ENCODE data around the gene BTBD16. TPM values are rescaled to one million over a fixed set of nuclear protein-coding genes. Genes with fewer than 3 reads are reported as not detected.

The BTBD16 gene
- total and polyA plus RNA-seq, 2 of the 13 experiments (the other 11 are each of a cell fraction or from before 2014, with no cell fraction given): 5.0 to 11.9 TPM

DNA sequence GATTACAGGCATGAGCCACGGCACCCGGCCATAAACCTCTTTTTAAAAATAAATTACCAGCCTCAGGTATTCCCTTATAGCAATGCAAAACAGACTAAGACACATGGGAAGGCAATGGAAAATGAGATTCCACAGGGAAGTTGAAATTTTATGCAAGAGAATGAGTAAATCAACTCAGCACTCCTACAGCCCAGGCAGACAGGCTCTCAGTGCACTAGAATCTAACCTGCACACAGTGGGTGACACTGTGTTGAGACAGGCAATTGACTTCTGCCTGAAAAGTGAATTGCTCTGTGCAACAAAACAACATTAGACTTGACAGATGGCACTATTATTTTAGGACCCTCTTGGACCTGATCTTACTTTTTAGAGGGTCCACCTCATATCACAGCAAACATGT lies 83.3 kb downstream of the BTBD16 start:
- no peak overlapping the region for H2AFZ ChIP-seq (ENCODE audit: low read length)
- 88% methylated on average over 2 of the region's 2 CpGs for WGBS (ENCODE audit: low lambda C conversion rate)
- no peak overlapping the region for H3K4me2 ChIP-seq (ENCODE audit: low read depth, low read length)
- H3K27ac ChIP-seq (ENCODE audit: extremely low read length, insufficient read depth, low read length): no peak overlapping the region
- H3K4me3 ChIP-seq (replicated peaks in 1 of 3; ENCODE audit: insufficient read depth in 1 of 3, low read depth in 2 of 3, low read length in 3 of 3): no peak overlapping the region
- CTCF ChIA-PET (ENCODE audit: low intra/inter-chr PET ratio, low total read pairs): no interaction called here
- no peak for DNase-seq (ENCODE audit: low spot score)
- H3K4me1 ChIP-seq (ENCODE audit: insufficient read depth, low read length): peaks cover 57% of the 10 kb centered on the region
- H3K27me3 ChIP-seq (ENCODE audit: control insufficient read depth in 1 of 2, insufficient read depth in 2 of 2, low read length in 2 of 2): no peaks in the 10 kb centered on the region
- H3K79me2 ChIP-seq (ENCODE audit: insufficient read depth, low read length): no peaks in the 10 kb centered on the region
- in situ Hi-C loops (cut with HindIII; ENCODE audit: extremely low pct_ligation_motif_present, low pct_unique_long_range_greater_than_20kb): no loop called here
- no peak for ATAC-seq
- H4K20me1 ChIP-seq (ENCODE audit: insufficient read depth, low read length): no peaks in the 10 kb centered on the region
- no peak overlapping the region for H3K9ac ChIP-seq (ENCODE audit: insufficient read depth, low read depth, low read length)
- intact Hi-C loops (cut with micrococcal nuclease; ENCODE audit: unreplicated experiment): no loop called here
- no peak for FAIRE-seq
- no peaks in the 10 kb centered on the region for H3K9me3 ChIP-seq (ENCODE audit: low read length)
- H3K36me3 ChIP-seq (replicated peaks in 1 of 2; ENCODE audit: control insufficient read depth in 1 of 2, insufficient read depth in 2 of 2, low read length in 2 of 2): no peaks in the 10 kb centered on the region
- POLR2A ChIA-PET: interaction anchor here (1.0 to 2.3 kb wide), 5 partner anchors 10 to 55 kb away, joined by 4 to 23 read pairs (median 11); partner anchors contain the start of gene PLEKHA1
- BruUV-seq (replicated peaks): no TSS peak
- TF ChIP-seq NFE2L1 (CRISPR knock-in tag; IDR thresholded peaks at IDR 0.05; ENCODE audit: borderline replicate concordance): no peak
- no peak for TF ChIP-seq NFIB (CRISPR knock-in tag; IDR thresholded peaks at IDR 0.05; ENCODE audit: borderline replicate concordance)
- TF ChIP-seq ZNF567 (CRISPR knock-in tag; IDR thresholded peaks at IDR 0.05; ENCODE audit: borderline replicate concordance): no peak
- no peak for TF ChIP-seq NR1H2 (CRISPR knock-in tag; IDR thresholded peaks at IDR 0.05; ENCODE audit: borderline replicate concordance, low read depth)
- no peak for TF ChIP-seq ZNF232 (CRISPR knock-in tag; IDR thresholded peaks at IDR 0.05; ENCODE audit: borderline replicate concordance)
- TF ChIP-seq RBM39 (IDR thresholded peaks at IDR 0.05; ENCODE audit: low read depth, low read length, poor library complexity, severe bottlenecking): no peak
- no peak for TF ChIP-seq ELF4 (CRISPR knock-in tag; IDR thresholded peaks at IDR 0.05; ENCODE audit: borderline replicate concordance)
- TF ChIP-seq, protein P1, sequence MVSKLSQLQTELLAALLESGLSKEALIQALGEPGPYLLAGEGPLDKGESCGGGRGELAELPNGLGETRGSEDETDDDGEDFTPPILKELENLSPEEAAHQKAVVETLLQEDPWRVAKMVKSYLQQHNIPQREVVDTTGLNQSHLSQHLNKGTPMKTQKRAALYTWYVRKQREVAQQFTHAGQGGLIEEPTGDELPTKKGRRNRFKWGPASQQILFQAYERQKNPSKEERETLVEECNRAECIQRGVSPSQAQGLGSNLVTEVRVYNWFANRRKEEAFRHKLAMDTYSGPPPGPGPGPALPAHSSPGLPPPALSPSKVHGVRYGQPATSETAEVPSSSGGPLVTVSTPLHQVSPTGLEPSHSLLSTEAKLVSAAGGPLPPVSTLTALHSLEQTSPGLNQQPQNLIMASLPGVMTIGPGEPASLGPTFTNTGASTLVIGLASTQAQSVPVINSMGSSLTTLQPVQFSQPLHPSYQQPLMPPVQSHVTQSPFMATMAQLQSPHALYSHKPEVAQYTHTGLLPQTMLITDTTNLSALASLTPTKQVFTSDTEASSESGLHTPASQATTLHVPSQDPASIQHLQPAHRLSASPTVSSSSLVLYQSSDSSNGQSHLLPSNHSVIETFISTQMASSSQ (IDR thresholded peaks at IDR 0.05; ENCODE audit: low read depth): no peak
- TF ChIP-seq, protein P1 (CRISPR knock-in tag; IDR thresholded peaks at IDR 0.05; ENCODE audit: borderline replicate concordance): no peak
- no peak for TF ChIP-seq ZNF646 (CRISPR knock-in tag; IDR thresholded peaks at IDR 0.05)
- no peak for TF ChIP-seq KLF6 (CRISPR knock-in tag; IDR thresholded peaks at IDR 0.05)
- TF ChIP-seq YEATS4 (CRISPR knock-in tag; IDR thresholded peaks at IDR 0.05; ENCODE audit: borderline replicate concordance): no peak
- no peak for TF ChIP-seq GZF1 (CRISPR knock-in tag; IDR thresholded peaks at IDR 0.05)

Measured in HepG2 (cell line).